GM10248 (cell line): ENCODE data around the gene GAS2.

Experiments used
- CTCF ChIA-PET: fragments of 300-600 bp; sonication (Branson Sonifier 250); formaldehyde crosslinking; extraction: SDS; loops from one replicate; lab custom pipeline; 2021; ENCODE audit warnings: antibody characterized with exemption; lab: Yijun Ruan, JAX
- POLR2A ChIA-PET: fragments of 350-650 bp; sonication (Branson Sonifier 250); formaldehyde crosslinking; extraction: SDS; loops from one replicate; lab custom pipeline; 2020; ENCODE audit warnings: antibody characterized with exemption; lab: Yijun Ruan, JAX
- DNase-seq: peaks from one replicate; pipeline ENCODE4 v3.0.0; 2012; ENCODE audit errors: extremely low spot score
- CTCF ChIP-seq: IDR thresholded peaks from 2 replicates; pipeline ENCODE4 v1.5.1; 2012; ENCODE audit warnings: mild to moderate bottlenecking, low read depth; ENCODE audit errors: extremely low read depth, missing control alignments, control extremely low read depth

Gene GAS2

GRCh38 chr11:22670830-22671229, 4.4 kb downstream of the GAS2 start:
- POLR2A ChIA-PET = no interaction called here
- CTCF ChIA-PET = interaction anchor here (0.7 to 2.5 kb wide), 18 partner anchors 9 to 158 kb away, joined by 3 to 17 read pairs (median 4); partner anchors contain the start of gene SVIP
- peak; percentile 54 for TF ChIP-seq CTCF
- DNase-seq = peak; percentile 23

- no peak for DNase-seq
- CTCF ChIA-PET = interaction anchor here (0.8 to 2.5 kb wide), 17 partner anchors 8 to 157 kb away, joined by 3 to 17 read pairs (median 4); partner anchors contain the start of gene SVIP
- POLR2A ChIA-PET = no interaction called here
- TF ChIP-seq CTCF = no peak
Measured at GRCh38 chr11:22671751-22672150, 5.3 kb downstream of the GAS2 start.

GRCh38 chr11:22674470-22675439, 8.3 kb downstream of the GAS2 start:
- CTCF ChIA-PET = interaction anchor here (0.6 to 2.7 kb wide), 6 partner anchors 10 to 113 kb away, joined by 3 to 10 read pairs (median 4); no protein-coding TSS in a partner anchor
- DNase-seq = no peak
- no peak for TF ChIP-seq CTCF
- POLR2A ChIA-PET = no interaction called here

GRCh38 chr11:22677153-22677903, 10.9 kb downstream of the GAS2 start:
- CTCF ChIA-PET = interaction anchor here (0.9 to 1.5 kb wide), 5 partner anchors 9 to 111 kb away, joined by 3 to 5 read pairs (median 3); no protein-coding TSS in a partner anchor
- POLR2A ChIA-PET = no interaction called here
- DNase-seq = no peak
- TF ChIP-seq CTCF = no peak

GRCh38 chr11:22680628-22681027, 14.2 kb downstream of the GAS2 start:
- ChIA-PET POLR2A (no interaction called here), CTCF (no interaction called here)
- no peak for DNase-seq
- TF ChIP-seq CTCF = no peak

- no peak for TF ChIP-seq CTCF
- ChIA-PET POLR2A (no interaction called here), CTCF (interaction anchor here (1.3 kb wide), 1 partner anchor 106 kb away, joined by 3 read pairs; no protein-coding TSS in a partner anchor)
- DNase-seq = no peak
Measured at GRCh38 chr11:22681281-22681812, 14.9 kb downstream of the GAS2 start.
